ENCODE results near the gene CHURC1. TPM values are rescaled to one million over a fixed set of nuclear protein-coding genes. Genes with fewer than 3 reads are reported as not detected.

The CHURC1 gene
- 89.7 TPM for total RNA-seq

DNA sequence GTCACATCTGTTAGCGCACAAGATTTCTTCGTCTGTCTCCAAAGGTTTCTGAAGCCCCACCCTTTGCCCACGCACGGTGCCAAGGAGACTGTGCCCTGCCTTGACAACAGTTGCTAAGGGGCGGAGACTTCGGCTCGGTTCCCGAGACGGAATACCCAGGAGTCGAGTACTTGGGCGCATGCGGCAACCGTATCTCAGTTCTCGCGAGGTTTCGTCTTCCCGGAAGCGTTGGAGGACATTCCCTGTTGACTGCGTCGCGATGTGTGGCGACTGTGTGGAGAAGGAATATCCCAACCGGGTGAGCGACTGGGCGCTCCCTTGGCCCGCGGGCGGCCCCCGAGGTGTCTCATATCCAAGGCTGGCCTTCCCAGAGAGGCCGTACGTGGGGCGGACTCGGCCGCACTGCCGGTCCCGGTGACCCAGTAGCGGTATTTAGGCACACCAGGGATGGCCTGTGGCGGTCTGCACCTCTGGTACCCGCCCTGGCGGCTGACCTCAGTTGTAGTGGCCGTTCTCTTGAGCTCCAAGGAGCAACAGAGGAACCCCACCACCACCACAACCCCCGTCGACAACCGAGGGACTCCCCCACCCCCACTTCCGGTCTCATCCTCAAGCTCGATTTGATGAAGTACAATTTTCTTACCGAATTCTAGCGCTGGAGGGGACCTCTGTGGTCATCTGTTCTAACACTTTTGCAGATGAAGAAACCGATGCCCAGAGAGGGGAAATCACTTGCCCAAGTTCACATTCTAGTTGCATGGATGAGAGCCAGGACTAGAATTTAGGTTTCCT, at the start of gene CHURC1:
TSS of gene CHURC1 (plus strand) at position 219 of the 792 bp plus-strand sequence. CDS start at position 260, 41 bp downstream.

DNA sequence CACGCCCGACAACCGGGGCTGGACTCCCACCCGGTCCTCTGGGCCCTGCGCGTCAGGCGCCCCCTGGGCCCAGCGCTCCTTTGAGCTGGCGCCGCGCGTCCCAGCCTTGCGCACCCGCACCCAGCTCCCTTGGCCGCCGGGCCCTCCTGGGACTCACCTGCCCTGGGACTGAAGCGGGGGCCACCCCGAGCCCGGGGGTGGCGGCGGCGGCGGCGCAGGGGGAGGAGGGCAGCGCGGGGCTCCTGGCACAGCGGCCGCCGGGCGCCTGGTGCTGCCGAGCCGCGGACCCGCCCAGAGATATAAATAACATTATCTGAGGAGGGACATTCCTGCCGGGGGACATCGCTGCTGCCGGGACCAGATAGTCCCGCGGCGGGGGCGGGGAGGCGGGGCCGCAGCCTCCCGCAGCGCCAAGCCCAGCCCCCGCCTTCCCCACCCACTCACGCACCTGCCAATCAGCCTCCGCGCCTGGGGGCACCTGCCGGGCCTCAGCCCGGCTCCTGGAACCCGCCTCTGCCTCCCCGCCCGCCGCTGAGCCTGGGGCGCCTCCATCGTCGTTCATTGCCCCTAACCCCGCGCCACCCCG, 34.5 kb upstream of the CHURC1 start, which contains the start of gene SPTB:
TSS of gene SPTB (minus strand) at position 273 of the 586 bp plus-strand sequence. CDS start 56,813 bp downstream, outside the sequence.

DNA sequence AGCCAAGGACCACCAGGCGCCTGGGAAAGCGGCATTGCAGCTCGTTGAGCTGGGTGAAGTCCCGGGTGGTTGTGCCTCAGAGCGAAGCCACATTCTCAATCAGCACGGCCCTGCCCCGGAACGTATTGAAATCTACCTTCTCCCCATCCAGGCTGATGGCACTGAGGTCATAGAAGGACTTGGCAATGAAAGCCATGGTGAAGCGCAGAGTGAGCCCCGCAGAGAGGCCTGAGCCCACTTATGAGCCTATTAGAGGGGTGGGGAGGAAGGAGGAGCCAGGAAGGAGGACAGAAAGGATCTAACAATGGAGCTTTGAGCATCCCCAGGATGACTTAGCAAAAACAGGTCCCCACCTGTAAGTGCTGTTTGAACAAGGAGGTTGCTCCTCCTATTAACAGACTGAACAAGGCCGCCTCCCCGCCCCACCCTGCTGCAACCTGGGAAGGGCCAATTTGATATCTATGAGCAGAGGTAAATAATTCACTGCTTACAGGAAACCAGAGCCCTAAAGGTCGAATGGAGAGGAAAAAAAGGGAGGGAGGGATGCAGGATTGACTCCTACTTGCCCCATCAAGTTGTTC, 28.4 kb downstream of the CHURC1 start, which contains the start of gene GPX2:
TSS of gene GPX2 (minus strand) at position 215 of the 581 bp plus-strand sequence. CDS start at position 196, 19 bp downstream.

DNA sequence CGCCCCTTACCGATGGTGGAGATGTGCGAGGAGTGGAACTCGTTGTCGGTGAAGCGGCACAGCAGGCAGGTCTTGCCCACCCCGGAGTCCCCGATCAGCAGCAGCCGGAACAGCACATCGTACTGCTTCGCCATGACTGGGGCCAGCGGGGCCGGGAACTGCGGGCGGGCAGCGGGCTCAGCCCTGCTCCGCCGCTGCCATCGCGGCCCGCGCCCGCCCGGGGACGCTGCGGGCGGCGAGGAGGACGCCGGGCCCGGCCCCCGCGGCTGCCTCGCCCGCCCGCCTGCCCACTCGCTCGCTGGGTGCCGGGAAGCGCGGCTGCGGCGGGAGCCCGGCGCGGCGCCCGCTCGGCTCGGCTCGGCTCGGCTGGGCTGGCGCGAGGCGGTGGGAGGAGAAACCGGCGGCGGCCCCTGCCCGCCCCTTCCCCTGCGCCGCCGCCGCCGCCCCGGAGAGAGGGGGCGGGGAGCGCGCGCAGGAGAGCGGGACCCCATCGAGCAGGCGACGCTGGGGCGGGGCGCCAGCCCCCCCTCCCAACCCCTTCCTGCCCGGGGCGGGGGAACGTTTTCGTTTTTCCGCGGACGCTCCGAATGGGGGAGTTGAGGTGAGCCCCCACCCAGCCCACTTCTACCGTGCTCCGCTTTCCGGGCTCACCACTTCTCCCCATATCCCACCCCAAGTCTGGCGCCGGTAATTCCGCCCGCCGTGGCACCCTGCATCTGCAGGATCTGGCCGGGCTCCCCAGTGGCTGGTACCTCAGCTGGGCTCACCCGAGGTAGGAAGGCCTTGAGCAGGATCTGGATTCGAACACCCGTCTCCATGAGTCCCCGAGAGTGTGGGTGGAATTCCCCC, 57.9 kb downstream of the CHURC1 start, which contains the start of gene RAB15:
TSS of gene RAB15 (minus strand) at position 394 of the 849 bp plus-strand sequence. CDS start at position 134, 260 bp downstream.

Other genes with a start within 250 kb of the CHURC1 start
- gene PLEKHG3, start 210.0 kb upstream of the CHURC1 start, total RNA-seq, result 47.5 TPM
- gene SPTB, start 34.5 kb upstream of the CHURC1 start, total RNA-seq, result 25.2 TPM
- gene GPX2, start 28.3 kb downstream of the CHURC1 start, total RNA-seq, result 1.5 TPM
- 9.0 TPM for gene RAB15, start 57.9 kb downstream of the CHURC1 start, total RNA-seq
- 14.3 TPM for gene FNTB, start 72.4 kb downstream of the CHURC1 start, total RNA-seq
- gene MAX, start 188.1 kb downstream of the CHURC1 start, total RNA-seq, result 55.3 TPM

All from camera-type eye (tissue), 1 donor.